GM18868 (cell line): ENCODE data around the gene PANK2.
"Not testable (repeated sequence)": the region's sequence is repeated elsewhere in the genome, so short reads cannot be mapped to it uniquely, and the experiment has no call there.

ENCODE experiments used
- ATAC-seq: cut with Tn5 transposase; IDR thresholded peaks from one replicate; pipeline ENCODE4 v1.9.1; 2021; ENCODE audit warnings: mild to moderate bottlenecking, moderate library complexity; ENCODE audit not compliant: unreplicated experiment

The PANK2 gene

DNA sequence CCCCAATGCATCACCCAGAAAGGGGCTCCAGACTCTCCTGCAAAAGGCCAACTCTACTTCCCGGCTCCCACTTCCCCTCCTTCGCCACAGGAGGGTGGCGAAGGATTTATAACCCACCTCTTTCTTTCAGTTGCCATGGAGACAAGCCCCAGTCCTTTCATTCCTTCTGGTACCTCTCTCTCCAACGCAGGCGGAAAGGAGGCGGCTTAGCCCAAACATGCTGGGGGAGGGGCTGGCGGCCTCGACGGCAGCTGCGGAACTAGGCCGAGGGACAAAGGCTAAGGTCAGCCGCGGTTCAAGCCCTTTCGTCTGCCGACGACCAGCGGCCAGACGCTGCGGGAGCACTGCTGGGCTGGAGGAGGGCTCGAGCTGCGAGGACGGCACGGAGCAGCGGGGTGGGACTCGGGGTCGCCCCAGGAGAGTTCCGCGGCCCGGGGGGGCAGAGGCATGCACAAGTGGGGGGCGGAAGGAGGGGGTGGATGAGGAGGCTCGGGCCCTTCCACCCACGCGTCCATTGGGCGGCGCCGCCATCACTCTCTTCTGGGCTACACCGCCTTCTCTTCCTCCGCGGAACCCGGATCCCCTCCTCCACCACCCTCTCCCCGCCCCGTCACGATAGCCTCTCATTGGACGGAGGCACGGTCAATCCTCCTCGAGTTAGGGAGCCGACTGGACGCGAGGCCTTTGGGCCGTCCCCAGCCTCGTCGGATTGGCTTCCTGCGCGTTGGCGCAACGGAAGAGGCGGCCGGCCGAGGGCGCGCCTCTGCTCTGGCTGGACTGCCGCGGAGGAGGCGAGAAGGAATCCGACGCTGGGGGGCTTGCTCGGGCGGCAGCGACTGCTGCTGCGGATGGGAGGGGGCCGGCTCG lies at the start of gene PANK2:
PANK2 (plus strand) TSS at position 766 of the 867 bp plus-strand sequence.
- ATAC-seq, result peak; percentile 95

DNA sequence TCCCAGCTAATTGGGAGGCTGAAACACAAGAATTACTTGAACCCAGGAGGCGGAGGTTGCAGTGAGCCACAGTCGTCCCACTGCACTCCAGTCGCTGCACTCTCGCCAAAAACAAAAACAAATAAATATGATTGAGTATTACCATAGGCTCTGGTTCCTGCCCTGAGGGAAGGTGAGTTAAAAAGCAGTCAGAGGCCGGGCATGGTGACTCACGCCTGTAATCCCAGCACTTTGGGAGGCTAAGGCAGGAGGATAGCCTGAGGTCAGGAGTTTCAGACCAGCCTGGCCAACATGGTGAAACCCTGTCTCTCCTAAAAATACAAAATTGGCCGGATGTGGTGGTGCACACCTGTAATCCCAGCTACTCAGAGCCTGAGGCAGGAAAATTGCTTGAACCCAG lies 49.0 kb upstream of the PANK2 start:
- not testable (repeated sequence) for ATAC-seq

DNA sequence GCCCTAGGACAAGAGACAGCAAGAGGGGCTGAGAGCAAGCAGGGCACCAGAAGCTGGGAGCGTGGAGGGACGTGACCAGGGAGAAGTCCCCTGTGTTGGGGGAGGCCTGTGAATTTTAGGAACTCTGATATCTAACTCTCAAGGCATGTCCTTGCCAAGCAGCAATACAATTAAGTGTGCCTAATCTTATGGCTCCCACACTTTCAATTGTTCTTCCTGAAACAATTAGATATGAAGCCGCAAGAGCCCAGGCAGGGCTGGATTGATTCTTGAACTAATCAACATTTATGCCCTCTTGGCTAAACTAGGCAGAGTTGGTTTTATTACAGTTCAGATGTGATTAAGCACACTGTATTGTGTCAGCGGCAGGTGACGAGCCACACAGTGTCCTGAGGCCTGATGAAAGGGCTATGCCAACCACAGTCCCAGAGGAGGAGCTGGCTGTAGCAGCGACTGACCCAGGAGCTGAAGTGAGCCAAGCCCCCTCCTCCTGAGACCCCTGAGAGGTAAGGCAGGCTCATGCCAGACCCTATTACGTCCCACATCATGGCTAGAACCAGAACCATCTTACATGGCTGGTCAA lies 46.7 kb upstream of the PANK2 start:
- ATAC-seq, result no peak

DNA sequence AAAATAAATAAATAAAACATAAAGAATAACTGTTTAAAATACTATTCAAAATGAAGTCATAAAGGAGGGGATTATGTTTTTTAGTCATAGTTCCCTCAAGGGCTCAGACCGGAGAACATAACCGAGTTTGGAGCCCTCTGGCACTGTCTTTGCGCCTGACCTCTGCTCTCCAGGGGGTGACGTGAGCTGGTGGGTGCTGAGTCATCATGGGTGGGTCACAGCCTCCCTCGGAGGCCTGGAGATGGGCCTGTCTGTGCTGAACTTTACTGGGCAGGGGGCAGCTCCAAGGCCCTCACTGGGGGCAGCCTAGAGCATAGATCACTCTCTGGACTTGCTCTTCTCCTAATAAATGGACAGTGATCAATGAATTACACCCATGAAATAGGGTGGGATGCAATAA lies 45.7 kb upstream of the PANK2 start:
- ATAC-seq, result no peak

DNA sequence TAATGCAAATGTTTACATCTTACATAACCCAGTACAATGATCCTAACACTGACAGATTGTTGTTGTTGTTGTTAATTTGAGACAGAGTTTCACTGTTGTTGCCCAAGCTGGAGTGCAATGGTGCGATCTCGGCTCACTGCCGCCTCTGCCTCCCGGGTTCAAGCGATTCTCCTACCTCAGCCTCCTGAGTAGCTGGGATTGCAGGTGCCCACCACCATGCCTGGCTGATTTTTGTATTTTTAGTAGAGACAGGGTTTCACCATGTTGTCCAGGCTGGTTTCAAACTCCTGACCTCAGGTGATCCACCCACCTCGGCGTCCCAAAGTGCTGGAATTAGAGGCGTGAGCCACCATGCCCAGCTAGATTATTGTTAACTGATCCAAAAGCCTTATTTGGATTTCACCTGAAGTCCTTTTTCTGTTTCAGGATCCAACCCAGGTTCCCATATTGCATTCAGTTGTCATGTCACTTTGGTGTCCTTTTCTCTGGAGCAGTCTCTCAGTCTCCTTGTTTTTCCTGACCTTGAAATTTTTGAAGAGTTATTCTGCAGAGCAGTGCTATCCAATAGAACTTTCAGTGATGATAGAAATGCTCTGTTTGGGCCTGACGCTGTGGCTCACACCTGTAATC lies 45.1 kb upstream of the PANK2 start:
- ATAC-seq, result not testable (repeated sequence)

DNA sequence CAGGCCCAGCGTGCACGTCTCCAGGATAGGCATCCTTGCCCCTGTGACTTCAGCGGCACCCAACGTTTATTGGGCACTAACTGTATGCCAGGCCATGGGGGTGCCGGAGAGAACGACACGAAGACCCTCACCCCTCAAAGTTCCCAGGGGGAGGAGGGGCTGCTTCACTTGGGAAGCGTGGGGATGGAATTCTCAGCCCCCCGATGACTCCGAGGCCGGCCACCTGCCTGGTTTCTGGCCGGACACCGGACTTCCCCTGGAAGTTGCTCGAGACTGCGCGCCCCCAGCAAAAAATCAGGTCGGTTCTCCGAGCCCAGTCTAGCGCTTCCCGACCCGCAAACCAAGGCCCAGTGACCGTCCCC lies 42.8 kb upstream of the PANK2 start:
- no peak for ATAC-seq

DNA sequence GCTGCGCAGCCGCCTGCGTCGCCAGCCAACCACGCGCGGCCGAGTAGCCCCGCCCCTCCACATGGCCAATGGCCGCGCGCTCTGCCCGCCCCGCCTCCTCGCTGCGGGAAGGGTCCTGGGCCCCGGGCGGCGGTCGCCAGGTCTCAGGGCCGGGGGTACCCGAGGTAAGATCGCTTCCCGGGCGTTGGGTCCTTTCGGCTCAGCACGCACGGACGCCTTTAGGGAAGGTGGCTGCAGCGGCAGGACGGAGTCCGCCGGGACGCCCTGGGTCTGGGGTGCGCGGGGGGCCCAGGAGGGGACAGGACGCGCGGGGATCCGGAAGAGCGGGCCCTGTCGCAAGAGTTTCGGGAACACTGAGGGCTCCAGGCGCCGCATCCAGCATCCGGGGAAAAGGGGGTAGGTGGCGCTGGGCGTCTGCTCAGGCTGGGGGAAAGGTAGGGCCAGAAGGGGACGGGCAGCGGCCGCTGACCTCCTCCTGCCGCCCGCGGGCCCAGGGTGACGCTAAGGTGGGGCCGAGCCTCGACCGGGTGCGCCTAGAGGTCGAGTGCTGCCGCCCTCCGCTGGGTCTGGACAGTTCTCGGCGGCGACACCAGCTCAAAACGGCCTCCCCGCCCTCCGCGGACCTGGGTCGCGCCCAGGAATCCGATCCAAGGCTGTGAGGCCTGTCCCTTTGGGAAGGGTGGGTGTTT lies 42.3 kb upstream of the PANK2 start, which contains the start of gene MAVS:
MAVS (plus strand) TSS at position 95 of the 689 bp plus-strand sequence. CDS start 7,791 bp downstream, outside the sequence.
- peak; percentile 89 for ATAC-seq

DNA sequence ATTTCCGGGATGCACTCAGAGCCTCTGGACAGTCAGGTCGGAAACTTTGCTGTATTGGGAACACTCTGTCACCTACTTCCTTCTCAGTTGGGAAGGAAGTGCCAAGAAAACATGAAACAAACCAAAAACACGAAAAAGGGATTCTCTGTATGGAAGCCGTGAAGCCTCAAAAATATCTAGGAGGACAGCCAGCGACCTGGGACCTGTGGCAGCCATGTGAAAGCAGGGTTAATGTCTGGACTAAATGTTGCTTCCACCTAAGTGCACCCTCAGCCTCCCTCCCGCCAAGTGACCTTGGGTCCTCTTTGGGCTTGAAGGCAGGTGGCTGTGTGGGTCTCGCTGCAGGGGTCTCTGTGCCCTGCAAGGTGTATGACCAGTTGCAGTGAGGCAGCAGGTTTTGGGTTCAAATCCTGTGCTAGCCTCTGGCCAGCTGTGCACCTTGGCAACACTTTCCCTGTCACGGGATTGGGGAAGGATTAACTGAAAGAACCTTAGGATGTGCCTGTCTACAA lies 41.7 kb upstream of the PANK2 start:
- ATAC-seq, result no peak

DNA sequence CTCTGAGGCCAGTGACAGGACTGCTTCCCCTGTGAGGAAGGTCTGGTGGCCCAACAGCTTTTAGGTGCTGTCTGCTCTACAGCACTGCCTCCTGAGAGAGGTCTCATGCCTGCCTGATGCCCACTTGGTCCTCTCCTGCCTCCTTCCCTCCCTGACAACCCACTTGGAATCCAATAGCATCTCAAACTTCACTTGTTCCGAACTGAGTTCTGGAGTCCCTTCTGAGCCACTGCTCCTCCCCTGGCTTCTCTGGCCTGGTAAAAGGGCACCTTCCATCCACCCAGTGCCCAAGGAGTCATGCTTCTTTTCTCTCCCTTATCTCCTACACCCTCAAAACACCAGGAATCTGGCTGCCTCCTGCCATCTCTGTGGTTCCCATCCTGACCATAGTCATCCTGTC lies 40.6 kb upstream of the PANK2 start:
- ATAC-seq, result no peak

DNA sequence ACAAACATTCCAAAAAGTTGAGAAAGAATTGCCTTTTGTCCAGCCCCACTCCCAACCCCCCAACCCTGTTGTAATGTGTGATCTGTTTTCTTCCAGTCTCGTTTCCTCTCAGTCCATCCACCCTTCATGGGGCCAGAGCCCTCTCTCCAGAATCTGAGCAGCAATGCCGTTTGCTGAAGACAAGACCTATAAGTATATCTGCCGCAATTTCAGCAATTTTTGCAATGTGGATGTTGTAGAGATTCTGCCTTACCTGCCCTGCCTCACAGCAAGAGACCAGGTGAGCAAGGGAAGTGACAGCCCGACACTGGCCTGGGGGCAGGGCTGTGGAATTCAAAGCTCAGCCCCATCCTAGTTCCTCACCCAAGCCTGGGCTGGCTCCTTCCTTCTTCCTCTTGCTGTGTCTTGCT lies 34.7 kb upstream of the PANK2 start:
- no peak for ATAC-seq

DNA sequence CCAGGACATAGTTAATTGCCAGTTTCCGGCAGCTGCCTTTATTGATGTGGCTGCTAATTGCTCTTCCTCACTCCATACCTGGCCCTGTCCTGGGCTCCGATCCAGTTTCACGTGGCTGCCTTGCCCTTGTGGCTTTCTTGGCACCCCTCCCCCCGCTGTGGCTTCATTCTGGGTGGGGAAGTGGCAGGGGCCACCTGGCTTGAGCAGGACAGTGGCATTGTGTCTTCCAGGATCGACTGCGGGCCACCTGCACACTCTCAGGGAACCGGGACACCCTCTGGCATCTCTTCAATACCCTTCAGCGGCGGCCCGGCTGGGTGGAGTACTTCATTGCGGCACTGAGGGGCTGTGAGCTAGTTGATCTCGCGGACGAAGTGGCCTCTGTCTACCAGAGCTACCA lies 31.8 kb upstream of the PANK2 start:
- ATAC-seq, result no peak

DNA sequence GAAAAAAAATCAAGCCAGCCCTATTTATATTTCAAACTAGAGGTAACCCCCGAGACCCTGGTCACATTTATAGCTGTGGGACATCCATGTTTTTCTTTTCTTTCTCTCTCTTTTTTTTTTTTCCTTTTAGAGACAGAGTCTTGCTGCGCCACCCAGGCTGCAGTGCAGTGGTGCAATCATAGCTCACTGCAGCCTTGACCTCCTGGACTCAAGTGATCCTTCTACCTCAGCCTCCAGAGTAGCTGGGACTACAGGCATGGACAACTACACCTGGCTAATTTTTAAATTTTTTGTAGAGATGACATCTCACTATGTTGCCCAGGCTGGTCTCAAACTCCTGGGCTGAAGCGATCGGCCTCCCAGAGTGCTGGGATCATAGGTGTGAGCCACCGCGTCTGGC lies 30.5 kb upstream of the PANK2 start:
- ATAC-seq, result no peak

DNA sequence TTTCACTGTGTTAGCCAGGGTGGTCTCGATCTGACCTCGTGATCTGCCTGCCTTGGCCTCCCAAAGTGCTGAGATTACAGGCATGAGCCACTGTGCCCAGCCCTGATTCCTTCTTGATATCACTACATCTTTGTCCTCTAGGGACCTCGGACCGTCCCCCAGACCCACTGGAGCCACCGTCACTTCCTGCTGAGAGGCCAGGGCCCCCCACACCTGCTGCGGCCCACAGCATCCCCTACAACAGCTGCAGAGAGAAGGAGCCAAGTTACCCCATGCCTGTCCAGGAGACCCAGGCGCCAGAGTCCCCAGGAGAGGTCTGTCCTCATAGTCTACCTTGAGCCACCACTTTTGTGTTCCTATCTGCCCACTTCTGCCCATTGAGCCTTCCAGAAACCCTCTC lies 28.0 kb upstream of the PANK2 start:
- no peak for ATAC-seq

DNA sequence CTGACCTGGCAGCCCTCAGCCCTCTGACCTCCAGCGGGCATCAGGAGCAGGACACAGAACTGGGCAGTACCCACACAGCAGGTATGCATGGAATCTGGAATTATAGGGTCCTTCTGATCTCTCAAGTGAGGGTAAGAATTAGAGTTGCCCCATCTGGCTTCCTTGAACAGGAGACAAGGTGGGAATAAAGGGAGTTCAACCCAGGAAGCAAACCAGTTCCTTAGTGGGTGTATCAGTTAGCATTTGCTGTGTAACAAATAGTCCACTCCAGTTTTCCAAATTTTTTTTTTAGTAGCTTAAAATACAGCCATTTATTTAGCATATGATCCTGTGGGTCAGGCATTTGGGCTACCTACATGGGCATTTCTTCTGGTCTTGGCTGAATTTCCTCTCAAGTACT lies 26.9 kb upstream of the PANK2 start:
- ATAC-seq, result no peak

DNA sequence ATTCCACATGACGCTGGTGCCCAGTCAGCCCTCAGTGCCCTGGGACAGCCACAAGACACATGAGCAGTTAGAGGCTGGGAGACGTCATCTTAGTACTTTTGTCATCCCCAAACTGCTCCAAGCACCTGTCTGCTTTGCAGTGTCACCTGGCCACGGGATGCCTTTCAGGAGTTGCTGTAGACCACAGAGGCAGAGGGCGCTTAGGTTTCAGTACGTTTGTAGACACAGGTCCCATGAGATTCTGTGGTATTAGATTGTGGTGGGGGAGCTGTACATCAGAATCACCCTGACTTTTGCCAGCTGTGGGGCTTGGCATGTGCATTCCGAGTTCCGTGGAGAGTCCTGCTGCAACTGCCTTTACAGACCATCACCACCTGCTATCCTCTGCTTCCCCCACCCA lies 25.9 kb upstream of the PANK2 start:
- no peak for ATAC-seq

DNA sequence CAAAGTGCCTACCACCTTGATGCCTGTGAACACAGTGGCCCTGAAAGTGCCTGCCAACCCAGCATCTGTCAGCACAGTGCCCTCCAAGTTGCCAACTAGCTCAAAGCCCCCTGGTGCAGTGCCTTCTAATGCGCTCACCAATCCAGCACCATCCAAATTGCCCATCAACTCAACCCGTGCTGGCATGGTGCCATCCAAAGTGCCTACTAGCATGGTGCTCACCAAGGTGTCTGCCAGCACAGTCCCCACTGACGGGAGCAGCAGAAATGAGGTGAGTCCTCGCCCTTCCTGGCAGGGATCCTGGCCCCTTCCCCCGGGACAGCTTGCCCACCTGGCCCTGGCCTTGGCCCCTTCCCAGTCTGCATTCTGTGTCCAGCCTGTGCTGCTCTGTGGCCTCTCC lies 24.7 kb upstream of the PANK2 start:
- ATAC-seq, result no peak

DNA sequence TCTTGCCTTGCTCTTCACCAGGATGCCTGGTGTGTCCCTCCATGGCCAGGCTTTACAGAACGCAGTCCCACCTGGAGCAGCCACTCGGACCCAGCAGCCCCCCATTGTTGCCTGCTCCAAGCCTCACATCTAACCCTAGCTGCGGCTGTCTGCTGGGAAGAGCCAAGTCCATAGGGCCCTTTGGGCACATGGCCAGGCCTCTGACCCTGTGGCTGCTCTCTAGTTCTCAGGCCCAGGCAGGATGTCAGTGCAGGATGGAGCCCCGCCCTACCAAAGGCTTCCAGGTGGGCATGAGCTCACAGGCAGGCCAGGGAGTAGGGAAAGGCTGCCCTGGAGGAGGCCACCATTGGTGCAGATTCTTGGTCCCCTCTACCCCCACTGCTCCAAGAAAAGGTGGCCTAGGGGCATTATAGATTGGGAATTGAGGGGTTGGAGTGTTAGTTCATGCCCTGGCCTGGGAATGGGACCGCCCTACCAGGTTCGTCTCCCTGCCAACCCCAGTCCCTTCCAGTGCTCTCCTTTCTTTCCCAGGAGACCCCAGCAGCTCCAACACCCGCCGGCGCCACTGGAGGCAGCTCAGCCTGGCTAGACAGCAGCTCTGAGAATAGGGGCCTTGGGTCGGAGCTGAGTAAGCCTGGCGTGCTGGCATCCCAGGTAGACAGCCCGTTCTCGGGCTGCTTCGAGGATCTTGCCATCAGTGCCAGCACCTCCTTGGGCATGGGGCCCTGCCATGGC lies 23.9 kb upstream of the PANK2 start:
- ATAC-seq, result no peak

DNA sequence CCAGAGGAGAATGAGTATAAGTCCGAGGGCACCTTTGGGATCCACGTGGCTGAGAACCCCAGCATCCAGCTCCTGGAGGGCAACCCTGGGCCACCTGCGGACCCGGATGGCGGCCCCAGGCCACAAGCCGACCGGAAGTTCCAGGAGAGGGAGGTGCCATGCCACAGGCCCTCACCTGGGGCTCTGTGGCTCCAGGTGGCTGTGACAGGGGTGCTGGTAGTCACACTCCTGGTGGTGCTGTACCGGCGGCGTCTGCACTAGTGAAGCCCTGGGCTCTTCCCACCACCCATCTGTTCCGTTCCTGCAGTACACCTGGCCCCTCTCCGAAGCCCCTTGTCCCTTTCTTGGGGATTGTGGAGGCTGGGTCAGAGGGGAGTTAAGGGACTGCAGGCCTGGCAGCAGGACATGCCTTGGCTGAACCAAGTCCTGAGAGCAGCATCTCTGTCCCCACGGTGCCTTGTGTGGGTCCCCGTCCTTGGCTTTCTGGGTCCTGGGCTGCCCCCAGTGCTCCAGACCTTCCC lies 23.2 kb upstream of the PANK2 start:
- no peak for ATAC-seq

DNA sequence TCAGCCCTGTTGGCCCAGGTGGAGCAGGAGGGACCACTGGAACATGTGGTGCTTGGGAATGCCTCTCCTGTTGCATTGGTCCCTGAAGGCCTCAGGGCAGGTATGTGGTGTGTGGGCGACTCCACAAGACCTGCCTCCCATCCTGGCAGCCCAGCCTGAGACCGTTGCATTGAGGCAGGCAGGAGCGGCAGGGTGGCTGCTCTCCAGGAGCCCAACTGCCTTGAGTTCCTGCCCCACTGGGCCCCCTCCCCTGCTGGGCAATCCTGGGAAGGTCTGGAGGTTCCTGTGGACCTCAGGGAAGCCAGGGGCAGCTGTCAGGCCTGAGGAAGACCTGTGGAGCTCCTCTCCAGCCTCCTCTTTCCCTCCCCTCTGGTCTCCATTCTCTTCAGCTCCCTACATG lies 22.7 kb upstream of the PANK2 start:
- no peak for ATAC-seq

DNA sequence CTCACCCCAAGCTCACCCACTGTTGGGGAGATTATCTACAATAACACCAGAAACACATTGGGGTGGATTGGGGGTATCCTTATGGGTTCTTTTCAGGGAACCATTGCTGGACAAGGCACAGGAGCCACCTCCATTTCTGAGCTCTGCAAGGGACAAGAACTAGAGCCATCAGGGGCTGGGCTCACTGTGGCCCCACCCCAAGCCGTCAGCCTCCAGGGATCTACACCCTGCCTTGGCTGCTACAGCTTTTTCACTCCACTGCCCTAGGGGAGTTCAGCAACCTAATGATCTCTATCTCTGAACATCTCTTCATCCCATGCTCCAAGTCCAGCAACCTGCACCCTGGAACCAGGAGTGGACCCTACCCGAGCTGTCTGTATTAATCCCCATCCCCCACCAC lies 21.4 kb upstream of the PANK2 start:
- ATAC-seq, result no peak
